Caco-2 (cell line): ENCODE data around the gene FAM184A. TPM values are rescaled to one million over a fixed set of nuclear protein-coding genes. Genes with fewer than 3 reads are reported as not detected.

Source experiments
- BruUV-seq: library from RNA; stranded (reverse); fragments of 400-500 nt; replicated peaks from 2 replicates; lab custom pipeline; 2021; lab: Mats Ljungman, UMichigan
- CTCF ChIA-PET: fragments of 300-600 bp; sonication (Branson Sonifier 250); formaldehyde crosslinking; loops from one replicate; lab custom pipeline; 2022; ENCODE audit warnings: antibody characterized with exemption; lab: Charles Lee
- POLR2A ChIA-PET: fragments of 300-600 bp; sonication (Branson Sonifier 250); formaldehyde crosslinking; loops from one replicate; lab custom pipeline; 2022; ENCODE audit warnings: antibody characterized with exemption; lab: Charles Lee
- DNase-seq, 2 experiments: peaks; one replicate each; pipeline versions ENCODE4 v3.0.0 to v3.0.0-alpha.2; 2020 to 2022
- H3K27me3 ChIP-seq: replicated peaks from 2 replicates; pipeline ENCODE4 v1.6.0; 2011; ENCODE audit warnings: low read length; ENCODE audit not compliant: control insufficient read depth, insufficient read depth
- H3K36me3 ChIP-seq: 2 replicates; pipeline ENCODE4 v1.5.1; 2011; ENCODE audit warnings: low read length; ENCODE audit not compliant: control insufficient read depth, insufficient read depth
- H3K4me1 ChIP-seq: fragments of 250-450 bp; sonication (Bioruptor Pico); 2 replicates; pipeline ENCODE4 v1.5.1; 2020; ENCODE audit warnings: mild to moderate bottlenecking
- H3K4me3 ChIP-seq: 2 replicates; pipeline ENCODE4 v1.5.1; 2011; ENCODE audit warnings: low read depth, mild to moderate bottlenecking, control low read depth, low read length
- H3K9me3 ChIP-seq: fragments of 250-450 bp; sonication (Bioruptor Pico); 2 replicates; pipeline ENCODE4 v1.5.1; 2020; ENCODE audit warnings: mild to moderate bottlenecking, moderate library complexity
- H3K27ac Mint-ChIP-seq: one replicate; pipeline ENCODE4 v1.8.0; 2022; ENCODE audit warnings: mixed read lengths; ENCODE audit not compliant: unreplicated experiment
- H3K27me3 Mint-ChIP-seq: one replicate; pipeline ENCODE4 v1.8.0; 2022; ENCODE audit warnings: mixed read lengths; ENCODE audit not compliant: insufficient read depth, unreplicated experiment
- H3K36me3 Mint-ChIP-seq: one replicate; pipeline ENCODE4 v1.8.0; 2022; ENCODE audit warnings: mild to moderate bottlenecking, mixed read lengths; ENCODE audit not compliant: insufficient read depth, unreplicated experiment
- H3K4me1 Mint-ChIP-seq: one replicate; pipeline ENCODE4 v1.8.0; 2022; ENCODE audit warnings: low read depth, mixed read lengths; ENCODE audit not compliant: unreplicated experiment
- H3K4me3 Mint-ChIP-seq: one replicate; pipeline ENCODE4 v1.8.0; 2022; ENCODE audit warnings: mild to moderate bottlenecking, moderate library complexity, mixed read lengths; ENCODE audit not compliant: unreplicated experiment
- H3K9me3 Mint-ChIP-seq: one replicate; pipeline ENCODE4 v1.8.0; 2022; ENCODE audit warnings: mixed read lengths; ENCODE audit not compliant: unreplicated experiment
- CTCF ChIP-seq, 2 experiments: fragments of 200-600 bp in 1 of 2; IDR thresholded peaks; 1 replicate in 1 of 2; 2 replicates in 1 of 2; pipeline versions ENCODE4 v1.5.1 to v1.8.0; 2011 to 2022; ENCODE audit warnings: antibody characterized with exemption in 1 of 2, control low read depth in 1 of 2, inconsistent platforms in 1 of 2, low read depth in 1 of 2, low read length in 1 of 2, mild to moderate bottlenecking in 1 of 2, moderate library complexity in 1 of 2; ENCODE audit not compliant: insufficient read depth in 1 of 2, severe bottlenecking in 1 of 2, unreplicated experiment in 1 of 2
- intact Hi-C: fragments of 100-400 bp; cut with micrococcal nuclease; formaldehyde crosslinking; loops from one replicate; pipeline ENCODE4 v1.10.0; 2022; ENCODE audit not compliant: unreplicated experiment
- total RNA-seq: library from RNA; stranded (reverse); gene quantifications from 2 replicates; pipeline ENCODE4 v1.2.3, GENCODE V29; 2022

FAM184A gene
- total RNA-seq, 1 experiment from 2014 or later, result 10.8 TPM

GRCh38 chr6:119060255-119060907 is 18.1 kb downstream of the FAM184A start:
- no peaks in the 10 kb centered on the region for H3K27me3 ChIP-seq
- H3K4me3 ChIP-seq, result no peak overlapping the region
- ChIA-PET POLR2A (no interaction called here), CTCF (interaction anchor here (1.1 kb wide), 2 partner anchors 18 to 80 kb away, joined by 4 read pairs; partner anchors contain the start of gene FAM184A)
- no peak overlapping the region for H3K4me3 Mint-ChIP-seq
- no peak overlapping the region for H3K27ac Mint-ChIP-seq
- H3K4me1 Mint-ChIP-seq, result no peaks in the 10 kb centered on the region
- DNase-seq, result no peak
- no TSS peak for BruUV-seq
- H3K9me3 Mint-ChIP-seq, result no peaks in the 10 kb centered on the region
- no peaks in the 10 kb centered on the region for H3K36me3 Mint-ChIP-seq
- no peak for TF ChIP-seq CTCF (IDR thresholded peaks at IDR 0.05; ENCODE audit: insufficient read depth in 1 of 2, low read depth in 1 of 2, low read length in 1 of 2, severe bottlenecking in 1 of 2, unreplicated experiment in 1 of 2)
- H3K36me3 ChIP-seq, result no peaks in the 10 kb centered on the region
- H3K4me1 ChIP-seq, result peaks cover 5% of the 10 kb centered on the region
- no peaks in the 10 kb centered on the region for H3K9me3 ChIP-seq
- H3K27me3 Mint-ChIP-seq, result no peaks in the 10 kb centered on the region
- intact Hi-C loops, result no loop called here

GRCh38 chr6:119055069-119055468 is 23.4 kb downstream of the FAM184A start:
- no peak for DNase-seq
- intact Hi-C loops, result no loop called here
- no peak for TF ChIP-seq CTCF (IDR thresholded peaks at IDR 0.05; ENCODE audit: insufficient read depth in 1 of 2, low read depth in 1 of 2, low read length in 1 of 2, severe bottlenecking in 1 of 2, unreplicated experiment in 1 of 2)
- Histone ChIP-seq H3K27me3 (no peaks in the 10 kb centered on the region), H3K4me3 (no peak overlapping the region), H3K9me3 (no peaks in the 10 kb centered on the region), H3K4me1 (no peaks in the 10 kb centered on the region), H3K36me3 (no peaks in the 10 kb centered on the region)
- CTCF ChIA-PET, result no interaction called here
- H3K27ac Mint-ChIP-seq, result no peak overlapping the region
- no peaks in the 10 kb centered on the region for H3K9me3 Mint-ChIP-seq
- no peaks in the 10 kb centered on the region for H3K4me1 Mint-ChIP-seq
- POLR2A ChIA-PET, result no interaction called here
- no peaks in the 10 kb centered on the region for H3K27me3 Mint-ChIP-seq
- BruUV-seq, result no TSS peak
- no peak overlapping the region for H3K4me3 Mint-ChIP-seq
- no peaks in the 10 kb centered on the region for H3K36me3 Mint-ChIP-seq

- Mint-ChIP-seq H3K36me3 (no peaks in the 10 kb centered on the region), H3K27ac (no peak overlapping the region), H3K4me3 (no peak overlapping the region), H3K4me1 (no peaks in the 10 kb centered on the region), H3K27me3 (no peaks in the 10 kb centered on the region), H3K9me3 (peaks cover 7% of the 10 kb centered on the region)
- no peak for TF ChIP-seq CTCF (IDR thresholded peaks at IDR 0.05; ENCODE audit: insufficient read depth in 1 of 2, low read depth in 1 of 2, low read length in 1 of 2, severe bottlenecking in 1 of 2, unreplicated experiment in 1 of 2)
- CTCF ChIA-PET, result interaction anchor here (1.1 kb wide), 1 partner anchor 17 kb away, joined by 4 read pairs; no protein-coding TSS in a partner anchor
- H3K9me3 ChIP-seq, result no peaks in the 10 kb centered on the region
- POLR2A ChIA-PET, result no interaction called here
- DNase-seq, result no peak
- no TSS peak for BruUV-seq
- H3K36me3 ChIP-seq, result no peaks in the 10 kb centered on the region
- no peaks in the 10 kb centered on the region for H3K4me1 ChIP-seq
- intact Hi-C loops, result no loop called here
- H3K27me3 ChIP-seq, result no peaks in the 10 kb centered on the region
- no peak overlapping the region for H3K4me3 ChIP-seq
These were observed 25.5 kb downstream of the FAM184A start for GRCh38 chr6:119052987-119053386.
